Stimulated activated CD4-positive, alpha-beta T cell treated with anti-CD3 and anti-CD28 coated beads, Interleukin-1b, Interleukin-23, amount 100 ng/mL, for 24 hours (primary cell): ENCODE results near the gene POLR1B.
"Not testable (repeated sequence)": the region's sequence is repeated elsewhere in the genome, so short reads cannot be mapped to it uniquely, and the experiment has no call there.

Experiments
- DNase-seq, 4 experiments: peaks; one replicate each; pipeline ENCODE4 v3.0.0-alpha.2; 2020; ENCODE audit warnings: low read depth in 4 of 4, low spot score in 1 of 4

The POLR1B gene

GRCh38 chr2:112539306-112539705 is 3.0 kb upstream of the POLR1B start:
- DNase-seq, result no peak

- DNase-seq, result no peak
These were observed 1.4 kb upstream of the POLR1B start for GRCh38 chr2:112540906-112541305.

GRCh38 chr2:112541315-112542122 is 746 bp upstream of the POLR1B start:
- DNase-seq, result peak in 3 of 4 experiments; percentile 41 to 59 (median 53)

- DNase-seq, result no peak
These were observed 858 bp downstream of the POLR1B start for GRCh38 chr2:112542984-112543661.

- no peak for DNase-seq
These were observed 5.1 kb downstream of the POLR1B start for GRCh38 chr2:112547333-112547732.

GRCh38 chr2:112548980-112549379 is 6.7 kb downstream of the POLR1B start:
- no peak for DNase-seq

- no peak for DNase-seq
These were observed 23.8 kb downstream of the POLR1B start for GRCh38 chr2:112566104-112566503.

- not testable (repeated sequence) for DNase-seq
These were observed 24.2 kb downstream of the POLR1B start for GRCh38 chr2:112566508-112566907.

GRCh38 chr2:112572005-112572404 is 29.7 kb downstream of the POLR1B start:
- DNase-seq, result no peak

- DNase-seq, result no peak
These were observed 35.5 kb downstream of the POLR1B start for GRCh38 chr2:112577756-112578155.

- no peak for DNase-seq
These were observed 37.0 kb downstream of the POLR1B start for GRCh38 chr2:112579241-112579640.

- no peak for DNase-seq
These were observed 37.8 kb downstream of the POLR1B start for GRCh38 chr2:112580084-112580483.

GRCh38 chr2:112582314-112582746 is 40.1 kb downstream of the POLR1B start:
- no peak for DNase-seq

GRCh38 chr2:112583497-112584133 is 41.4 kb downstream of the POLR1B start:
- DNase-seq, result no peak

- DNase-seq, result peak; percentile 76 to 90 (median 84)
These were observed 42.0 kb downstream of the POLR1B start, which contains the start of gene CHCHD5 for GRCh38 chr2:112584134-112584890. CHCHD5 (plus strand) TSS chr2:112584609; CDS start chr2:112584648, 39 bp downstream.

GRCh38 chr2:112584891-112585250 is 42.6 kb downstream of the POLR1B start:
- DNase-seq, result no peak

GRCh38 chr2:112585400-112585799 is 43.1 kb downstream of the POLR1B start:
- no peak for DNase-seq

- no peak for DNase-seq
These were observed 43.7 kb downstream of the POLR1B start for GRCh38 chr2:112585873-112586464.

- no peak for DNase-seq
These were observed 46.4 kb downstream of the POLR1B start for GRCh38 chr2:112588611-112589045.

GRCh38 chr2:112591413-112591812 is 49.1 kb downstream of the POLR1B start:
- DNase-seq, result no peak

GRCh38 chr2:112593736-112594135 is 51.5 kb downstream of the POLR1B start:
- no peak for DNase-seq
